H1 (cell line): ENCODE data around the gene METAP1D. TPM values are rescaled to one million over a fixed set of nuclear protein-coding genes. Genes with fewer than 3 reads are reported as not detected.
A peak's percentile ranks its signal among the peaks of the same experiment; 100 is the strongest.

Source experiments
- CTCF ChIA-PET: fragments of 300-600 bp; sonication (Branson Sonifier 250); formaldehyde crosslinking; loops from one replicate; lab custom pipeline; 2021; ENCODE audit not compliant: partially characterized antibody; lab: Charles Lee
- POLR2A ChIA-PET: fragments of 300-600 bp; sonication (Branson Sonifier 250); formaldehyde crosslinking; loops from one replicate; lab custom pipeline; 2021; ENCODE audit warnings: inconsistent platforms; ENCODE audit not compliant: partially characterized antibody; lab: Charles Lee
- DNase-seq, 2 experiments: peaks; one replicate each; pipeline versions ENCODE4 v3.0.0 to v3.0.0-alpha.2; 2010 to 2022; ENCODE audit warnings: low spot score in 2 of 2, low read depth in 1 of 2, mixed read lengths in 1 of 2
- FAIRE-seq: peaks from 2 replicates; lab custom pipeline; 2011; peaks lifted over from hg19 to GRCh38; lab: Jason Lieb, UNC
- H2AFZ ChIP-seq: 2 replicates; pipeline ENCODE4 v1.8.1; 2012; ENCODE audit warnings: low read length, inconsistent platforms
- H2AK5ac ChIP-seq: 2 replicates; pipeline ENCODE4 v1.6.1; 2013; ENCODE audit warnings: low read depth, low read length
- H2BK120ac ChIP-seq: replicated peaks from 2 replicates; pipeline ENCODE3; 2013; ENCODE audit warnings: low read depth, low read length, inconsistent platforms
- H2BK12ac ChIP-seq: 2 replicates; pipeline ENCODE4 v1.6.1; 2013; ENCODE audit warnings: low read depth, low read length
- H2BK15ac ChIP-seq: 2 replicates; pipeline ENCODE4 v1.6.1; 2013; ENCODE audit warnings: low read length
- H2BK20ac ChIP-seq: 2 replicates; pipeline ENCODE4 v1.6.1; 2013; ENCODE audit warnings: low read length
- H2BK5ac ChIP-seq: 2 replicates; pipeline ENCODE4 v1.6.1; 2013; ENCODE audit warnings: low read depth, low read length
- H3K14ac ChIP-seq: 2 replicates; pipeline ENCODE4 v1.6.1; 2013; ENCODE audit warnings: inconsistent platforms; ENCODE audit not compliant: insufficient read length
- H3K18ac ChIP-seq: 2 replicates; pipeline ENCODE4 v1.6.1; 2013; ENCODE audit warnings: low read length; ENCODE audit errors: extremely low read depth
- H3K23ac ChIP-seq: 2 replicates; pipeline ENCODE4 v1.6.1; 2013; ENCODE audit warnings: inconsistent platforms; ENCODE audit not compliant: insufficient read length
- H3K23me2 ChIP-seq: 2 replicates; pipeline ENCODE4 v1.6.1; 2013; ENCODE audit warnings: low read depth, low read length
- H3K27ac ChIP-seq: 2 replicates; pipeline ENCODE4 v1.6.1; 2011; ENCODE audit warnings: low read depth, low read length, inconsistent platforms
- H3K27me3 ChIP-seq, 4 experiments: replicated peaks in 1 of 4; 1 replicate in 1 of 4; 2 replicates in 3 of 4; pipeline versions ENCODE4 v1.6.1 to v1.8.1; 2011 to 2013; ENCODE audit warnings: low read length in 3 of 4, mild to moderate bottlenecking in 3 of 4, inconsistent platforms in 2 of 4, mixed read lengths in 2 of 4, moderate library complexity in 1 of 4; ENCODE audit not compliant: control insufficient read depth in 3 of 4, insufficient read depth in 3 of 4; ENCODE audit errors: extremely low read depth in 1 of 4
- H3K36me3 ChIP-seq, 4 experiments: 2 replicates each; pipeline versions ENCODE4 v1.6.1 to v1.8.1; 2011 to 2013; ENCODE audit warnings: mild to moderate bottlenecking in 4 of 4, low read length in 3 of 4, moderate library complexity in 2 of 4, control low read depth in 1 of 4, inconsistent platforms in 1 of 4; ENCODE audit not compliant: insufficient read depth in 4 of 4, control insufficient read depth in 2 of 4
- H3K4ac ChIP-seq: replicated peaks from 2 replicates; pipeline ENCODE3; 2013; ENCODE audit warnings: low read length, low read depth, mixed read lengths, inconsistent platforms; ENCODE audit not compliant: insufficient read length
- H3K4me1 ChIP-seq, 4 experiments: replicated peaks in 1 of 4; 1 replicate in 1 of 4; 2 replicates in 3 of 4; pipeline versions ENCODE4 v1.6.1 to v1.8.1; 2011 to 2013; ENCODE audit warnings: low read length in 3 of 4, inconsistent platforms in 2 of 4, mixed read lengths in 1 of 4; ENCODE audit not compliant: insufficient read depth in 4 of 4, control insufficient read depth in 3 of 4
- H3K4me2 ChIP-seq, 2 experiments: 2 replicates each; pipeline versions ENCODE4 v1.6.1 to v1.8.1; 2011 to 2013; ENCODE audit warnings: low read depth in 2 of 2, low read length in 2 of 2, control low read depth in 1 of 2, inconsistent platforms in 1 of 2, mild to moderate bottlenecking in 1 of 2; ENCODE audit not compliant: insufficient read depth in 1 of 2
- H3K4me3 ChIP-seq, 4 experiments: fragments of 200-600, 300-600 bp in 1 of 4; sonication (generic), shearing (Covaris generic), sonication (Bioruptor Twin) in 1 of 4; 2 replicates each; pipeline versions ENCODE4 v1.5.1 to v1.8.1; 2011 to 2016; ENCODE audit warnings: low read length in 4 of 4, low read depth in 3 of 4, control low read depth in 2 of 4, inconsistent platforms in 2 of 4, mild to moderate bottlenecking in 2 of 4, mixed read lengths in 1 of 4, moderate library complexity in 1 of 4; ENCODE audit not compliant: insufficient read depth in 2 of 4; ENCODE audit errors: extremely low read depth in 1 of 4
- H3K56ac ChIP-seq: replicated peaks from 2 replicates; pipeline ENCODE3; 2013; ENCODE audit warnings: low read depth, mild to moderate bottlenecking, mixed read lengths, low read length, inconsistent platforms; ENCODE audit not compliant: insufficient read length
- H3K79me1 ChIP-seq: 2 replicates; pipeline ENCODE4 v1.6.1; 2013; ENCODE audit warnings: low read depth, low read length, control low read depth
- H3K79me2 ChIP-seq, 2 experiments: 2 replicates each; pipeline versions ENCODE4 v1.6.1 to v1.8.1; 2012 to 2013; ENCODE audit warnings: low read length in 2 of 2, mild to moderate bottlenecking in 2 of 2, inconsistent platforms in 1 of 2; ENCODE audit not compliant: insufficient read depth in 2 of 2, control insufficient read depth in 1 of 2
- H3K9ac ChIP-seq, 4 experiments: replicated peaks in 1 of 4; 1 replicate in 1 of 4; 2 replicates in 3 of 4; pipeline versions ENCODE4 v1.6.1 to v1.8.1; 2011 to 2013; ENCODE audit warnings: low read depth in 3 of 4, low read length in 3 of 4, control low read depth in 2 of 4, mild to moderate bottlenecking in 2 of 4, moderate library complexity in 2 of 4, inconsistent platforms in 1 of 4; ENCODE audit errors: extremely low read depth in 1 of 4
- H3K9me3 ChIP-seq, 2 experiments: 2 replicates each; pipeline versions ENCODE4 v1.6.1 to v1.8.1; 2012 to 2013; ENCODE audit warnings: mild to moderate bottlenecking in 2 of 2, moderate library complexity in 2 of 2, control low read depth in 1 of 2, inconsistent platforms in 1 of 2, low read depth in 1 of 2, low read length in 1 of 2, mixed read lengths in 1 of 2; ENCODE audit not compliant: insufficient read depth in 2 of 2
- H4K20me1 ChIP-seq, 2 experiments: replicated peaks in 1 of 2; 2 replicates each; pipeline versions ENCODE3 to v1.8.1; 2011 to 2013; ENCODE audit warnings: inconsistent platforms in 2 of 2, low read length in 2 of 2, mild to moderate bottlenecking in 1 of 2; ENCODE audit not compliant: insufficient read depth in 2 of 2, control insufficient read depth in 1 of 2
- H4K5ac ChIP-seq: 2 replicates; pipeline ENCODE4 v1.6.1; 2013; ENCODE audit warnings: low read length, low read depth, mixed read lengths, inconsistent platforms; ENCODE audit not compliant: insufficient read length
- H4K8ac ChIP-seq: 2 replicates; pipeline ENCODE4 v1.8.0; 2013; ENCODE audit warnings: mild to moderate bottlenecking, moderate library complexity, low read length, inconsistent platforms; ENCODE audit not compliant: insufficient read depth; ENCODE audit errors: extremely low read depth
- H4K91ac ChIP-seq: replicated peaks from 2 replicates; pipeline ENCODE3; 2013; ENCODE audit warnings: low read length, mixed read lengths, inconsistent platforms; ENCODE audit not compliant: insufficient read length
- CBX8 ChIP-seq: fragments of 300-800, 300-1000 bp; sonication (generic); IDR thresholded peaks from 2 replicates; pipeline ENCODE4 v1.7.1; 2016; ENCODE audit warnings: low read depth, low read length, borderline replicate concordance
- TCF12 ChIP-seq: IDR thresholded peaks from 2 replicates; pipeline ENCODE4 v1.6.1; 2011; ENCODE audit warnings: low read depth, mild to moderate bottlenecking, low read length
- WGBS, 2 experiments: shearing (Covaris generic) in 1 of 2; methylation state at CpG; one replicate each; pipeline versions ENCODE4 v1.1.6 to v1.1.7; 2013 to 2015; ENCODE audit warnings: low lambda C conversion rate in 2 of 2, mixed read lengths in 2 of 2, inconsistent platforms in 1 of 2, low coverage in 1 of 2, missing lambda C conversion rate in 1 of 2; ENCODE audit not compliant: insufficient replicate concordance in 2 of 2, insufficient coverage in 1 of 2, insufficient read length in 1 of 2; ENCODE audit errors: extremely low coverage in 1 of 2, missing lambda C conversion rate in 1 of 2; 5-methylcytosine and 5-hydroxymethylcytosine counted together
- polyA plus RNA-seq, 7 experiments: library from polyadenylated mRNA; depleted of rRNA in 3 of 7; stranded (reverse) in 5 of 7; unstranded in 2 of 7; fragments of >200 nt in 5 of 7; fragments of 200-250 nt in 2 of 7; gene quantifications; 1 replicate in 5 of 7; 2 replicates in 1 of 7; 4 replicates in 1 of 7; pipeline versions ENCODE4 v1.2.1 to v1.2.3, GENCODE V29; 2011 to 2013; ENCODE audit warnings: missing spikeins in 2 of 7, mixed read lengths in 2 of 7
- total RNA-seq: library from RNA; stranded (reverse); fragmentation: NEBNext Ultra II Directional; extraction: Animal tissue kit (Norgen Biotek cat#: 25700); gene quantifications from 2 replicates; pipeline ENCODE4 v1.2.1, GENCODE V29; 2021

METAP1D gene
- total and polyA plus RNA-seq, 2 of the 8 experiments (the other 6 are each of a cell fraction or from before 2014, with no cell fraction given): 3.9 to 6.2 TPM

DNA sequence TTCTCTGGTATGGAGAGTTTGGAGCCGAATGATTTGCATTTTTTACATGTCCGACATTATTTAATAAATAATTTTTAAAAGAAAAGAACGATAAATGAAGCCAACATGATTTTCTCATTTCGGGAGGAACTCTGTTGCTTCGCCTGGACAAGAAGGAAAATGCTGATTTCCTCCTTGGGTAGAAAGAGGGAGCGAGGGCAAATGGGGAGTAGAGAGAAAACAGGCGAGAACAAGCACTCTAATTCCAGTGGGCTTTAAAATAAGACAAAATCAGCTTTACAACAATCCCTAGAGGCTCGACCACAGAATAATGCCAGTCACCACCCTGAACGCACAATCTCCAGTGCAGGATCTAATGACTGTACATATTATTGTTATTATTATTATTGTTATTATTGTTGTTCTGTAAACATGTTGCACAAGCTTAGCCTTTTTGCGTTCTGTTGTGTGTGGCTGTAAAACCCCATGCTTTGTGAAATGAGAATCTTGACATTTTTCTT is 89.3 kb downstream of the METAP1D start:
- DNase-seq (no peak), FAIRE-seq (no peak)
- H3K79me1 ChIP-seq: no peaks in the 10 kb centered on the region
- no peak overlapping the region for H3K56ac ChIP-seq
- no peak overlapping the region for H3K4me3 ChIP-seq
- H3K4ac ChIP-seq: no peak overlapping the region
- peak overlapping the region; percentile 68; the same call in 1 of the 2 replicates for H2BK12ac ChIP-seq
- TF ChIP-seq CBX8 (0 out of 2 replicates have a peak, but pooled peaks have one; percentile 16), TCF12 (no peak)
- no peak overlapping the region for H3K23ac ChIP-seq
- no peak overlapping the region; a peak in 1 of 4 replicates for H3K4me2 ChIP-seq
- H3K9me3 ChIP-seq: no peaks in the 10 kb centered on the region
- H4K20me1 ChIP-seq: peaks cover 20 to 33% of the 10 kb centered on the region in 2 experiments
- H3K36me3 ChIP-seq: 0 out of 8 replicates have a peak, but pooled peaks cover 0 to 3% (median 0%) of the 10 kb centered on the region in 4 experiments
- H3K4me1 ChIP-seq: peaks cover 0 to 43% (median 22%) of the 10 kb centered on the region in 4 experiments; a peak in 6 of 7 replicates
- H3K27ac ChIP-seq: no peak overlapping the region
- H2BK20ac ChIP-seq: no peak overlapping the region
- no peak overlapping the region for H4K91ac ChIP-seq
- no peak overlapping the region for H2BK15ac ChIP-seq
- H3K23me2 ChIP-seq: peaks cover 14% of the 10 kb centered on the region; the same call in 1 of the 2 replicates
- peaks cover 90 to 100% (median 97%) of the 10 kb centered on the region in 4 experiments for H3K27me3 ChIP-seq
- H2AK5ac ChIP-seq: no peak overlapping the region
- no peak overlapping the region for H3K9ac ChIP-seq
- H3K79me2 ChIP-seq: no peaks in the 10 kb centered on the region
- WGBS, 2 experiments: 17% methylated on average over 10 of the region's 10 CpGs; no CpG with 5 or more reads in 1 of the 2 experiments
- no peak overlapping the region for H3K18ac ChIP-seq
- H2BK120ac ChIP-seq: no peak overlapping the region
- no peak overlapping the region for H2BK5ac ChIP-seq
- no peak overlapping the region for H4K5ac ChIP-seq
- POLR2A ChIA-PET: interaction anchor here (1.0 to 14.0 kb wide), 2 partner anchors 13 to 195 kb away, joined by 3 to 184 read pairs; partner anchors contain the start of genes DLX2 and SLC25A12
- H3K14ac ChIP-seq: no peak overlapping the region
- no peak overlapping the region for H2AFZ ChIP-seq
- no peak overlapping the region for H4K8ac ChIP-seq
- CTCF ChIA-PET: interaction anchor here (0.6 to 12.4 kb wide), 4 partner anchors 14 to 367 kb away, joined by 3 to 198 read pairs (median 4); partner anchors contain the start of gene DLX2
